ENCODE measurements around the gene MYO18A. TPM values are rescaled to one million over a fixed set of nuclear protein-coding genes. Genes with fewer than 3 reads are reported as not detected.
A peak's percentile ranks its signal among the peaks of the same experiment; 100 is the strongest.

MYO18A gene
- total RNA-seq, 1 experiment from 2014 or later: 23.2 TPM

GRCh38 chr17:29073045-29073444 is 107.2 kb downstream of the MYO18A start:
- H3K4me3 ChIP-seq: no peak overlapping the region
- no peaks in the 10 kb centered on the region for H3K9me3 ChIP-seq
- no peaks in the 10 kb centered on the region for H3K27me3 ChIP-seq
- no peak for DNase-seq
- no peaks in the 10 kb centered on the region for H3K36me3 ChIP-seq

- H3K4me3 ChIP-seq: no peak overlapping the region
- H3K9me3 ChIP-seq: no peaks in the 10 kb centered on the region
- no peak for DNase-seq
- H3K27me3 ChIP-seq: no peaks in the 10 kb centered on the region
- H3K36me3 ChIP-seq: no peaks in the 10 kb centered on the region
Observed at GRCh38 chr17:29071303-29071702, 108.9 kb downstream of the MYO18A start.

- Histone ChIP-seq H3K36me3 (no peaks in the 10 kb centered on the region), H3K27me3 (no peaks in the 10 kb centered on the region), H3K4me3 (no peak overlapping the region), H3K9me3 (no peaks in the 10 kb centered on the region)
- no peak for DNase-seq
Observed at GRCh38 chr17:29070781-29071180, 109.4 kb downstream of the MYO18A start.

- DNase-seq: no peak
- Histone ChIP-seq H3K27me3 (no peaks in the 10 kb centered on the region), H3K36me3 (no peaks in the 10 kb centered on the region), H3K4me3 (no peak overlapping the region), H3K9me3 (no peaks in the 10 kb centered on the region)
Observed at GRCh38 chr17:29070308-29070707, 109.9 kb downstream of the MYO18A start.

- DNase-seq: no peak
- H3K27me3 ChIP-seq: no peaks in the 10 kb centered on the region
- no peaks in the 10 kb centered on the region for H3K9me3 ChIP-seq
Observed at GRCh38 chr17:29069526-29070041, 110.6 kb downstream of the MYO18A start.

GRCh38 chr17:29068818-29069217 is 111.4 kb downstream of the MYO18A start:
- Histone ChIP-seq H3K4me3 (no peak overlapping the region), H3K36me3 (no peaks in the 10 kb centered on the region), H3K9me3 (no peaks in the 10 kb centered on the region), H3K27me3 (no peaks in the 10 kb centered on the region)
- DNase-seq: peak; percentile 25

More at GRCh38 chr17:29069526-29070041, 110.6 kb downstream of the MYO18A start:
- no peak overlapping the region for H3K4me3 ChIP-seq
- H3K36me3 ChIP-seq: no peaks in the 10 kb centered on the region

GRCh38 chr17:29066606-29067005 is 113.6 kb downstream of the MYO18A start:
- no peak for DNase-seq
- H3K9me3 ChIP-seq: no peaks in the 10 kb centered on the region
- H3K4me3 ChIP-seq: no peak overlapping the region
- H3K36me3 ChIP-seq: no peaks in the 10 kb centered on the region
- H3K27me3 ChIP-seq: no peaks in the 10 kb centered on the region

GRCh38 chr17:29066047-29066446 is 114.2 kb downstream of the MYO18A start:
- no peaks in the 10 kb centered on the region for H3K36me3 ChIP-seq
- no peaks in the 10 kb centered on the region for H3K9me3 ChIP-seq
- no peak for DNase-seq
- no peaks in the 10 kb centered on the region for H3K27me3 ChIP-seq
- H3K4me3 ChIP-seq: no peak overlapping the region

- H3K4me3 ChIP-seq: no peak overlapping the region
- H3K9me3 ChIP-seq: no peaks in the 10 kb centered on the region
- H3K36me3 ChIP-seq: no peaks in the 10 kb centered on the region
- H3K27me3 ChIP-seq: no peaks in the 10 kb centered on the region
- DNase-seq: no peak
Observed at GRCh38 chr17:29063992-29064391, 116.2 kb downstream of the MYO18A start.

GRCh38 chr17:29062215-29062614 is 118.0 kb downstream of the MYO18A start:
- no peaks in the 10 kb centered on the region for H3K9me3 ChIP-seq
- DNase-seq: no peak
- H3K4me3 ChIP-seq: no peak overlapping the region
- no peaks in the 10 kb centered on the region for H3K27me3 ChIP-seq
- no peaks in the 10 kb centered on the region for H3K36me3 ChIP-seq

GRCh38 chr17:29061036-29061435 is 119.2 kb downstream of the MYO18A start:
- no peak for DNase-seq

GRCh38 chr17:29060475-29060874 is 119.7 kb downstream of the MYO18A start:
- Histone ChIP-seq H3K36me3 (no peaks in the 10 kb centered on the region), H3K4me3 (no peak overlapping the region), H3K27me3 (no peaks in the 10 kb centered on the region), H3K9me3 (no peaks in the 10 kb centered on the region)
- no peak for DNase-seq

More at GRCh38 chr17:29061036-29061435, 119.2 kb downstream of the MYO18A start:
- no peaks in the 10 kb centered on the region for H3K9me3 ChIP-seq
- H3K27me3 ChIP-seq: no peaks in the 10 kb centered on the region
- H3K4me3 ChIP-seq: no peak overlapping the region
- no peaks in the 10 kb centered on the region for H3K36me3 ChIP-seq

- H3K4me3 ChIP-seq: no peak overlapping the region
- no peaks in the 10 kb centered on the region for H3K36me3 ChIP-seq
- no peaks in the 10 kb centered on the region for H3K9me3 ChIP-seq
- no peak for DNase-seq
- no peaks in the 10 kb centered on the region for H3K27me3 ChIP-seq
Observed at GRCh38 chr17:29059281-29059680, 120.9 kb downstream of the MYO18A start.

- Histone ChIP-seq H3K36me3 (no peaks in the 10 kb centered on the region), H3K4me3 (no peak overlapping the region), H3K9me3 (no peaks in the 10 kb centered on the region), H3K27me3 (no peaks in the 10 kb centered on the region)
- no peak for DNase-seq
Observed at GRCh38 chr17:29058391-29058790, 121.8 kb downstream of the MYO18A start.

GRCh38 chr17:29057361-29057760 is 122.8 kb downstream of the MYO18A start:
- Histone ChIP-seq H3K4me3 (no peak overlapping the region), H3K9me3 (no peaks in the 10 kb centered on the region), H3K36me3 (no peaks in the 10 kb centered on the region), H3K27me3 (no peaks in the 10 kb centered on the region)
- no peak for DNase-seq

GRCh38 chr17:29054835-29055234 is 125.4 kb downstream of the MYO18A start:
- H3K36me3 ChIP-seq: no peaks in the 10 kb centered on the region
- no peak for DNase-seq
- H3K4me3 ChIP-seq: no peak overlapping the region
- H3K27me3 ChIP-seq: no peaks in the 10 kb centered on the region
- H3K9me3 ChIP-seq: no peaks in the 10 kb centered on the region

GRCh38 chr17:29051731-29052130 is 128.5 kb downstream of the MYO18A start:
- no peaks in the 10 kb centered on the region for H3K27me3 ChIP-seq
- no peaks in the 10 kb centered on the region for H3K36me3 ChIP-seq
- no peaks in the 10 kb centered on the region for H3K9me3 ChIP-seq
- no peak for DNase-seq
- no peak overlapping the region for H3K4me3 ChIP-seq

GRCh38 chr17:29051194-29051593 is 129.0 kb downstream of the MYO18A start:
- Histone ChIP-seq H3K36me3 (no peaks in the 10 kb centered on the region), H3K27me3 (no peaks in the 10 kb centered on the region), H3K9me3 (no peaks in the 10 kb centered on the region), H3K4me3 (no peak overlapping the region)
- no peak for DNase-seq

GRCh38 chr17:29050176-29050575 is 130.0 kb downstream of the MYO18A start:
- Histone ChIP-seq H3K4me3 (no peak overlapping the region), H3K27me3 (no peaks in the 10 kb centered on the region), H3K9me3 (no peaks in the 10 kb centered on the region), H3K36me3 (no peaks in the 10 kb centered on the region)
- DNase-seq: no peak

Measured in MG63 (cell line).